ENCODE data around the gene SLC46A2. TPM values are rescaled to one million over a fixed set of nuclear protein-coding genes. Genes with fewer than 3 reads are reported as not detected.
A peak's percentile ranks its signal among the peaks of the same experiment; 100 is the strongest.

Gene SLC46A2
- total RNA-seq, 2 experiments from 2014 or later, result not detected

- Mint-ChIP-seq H3K36me3 (peaks cover 2% of the 10 kb centered on the region), H3K27me3 (no peaks in the 10 kb centered on the region), H3K27ac (no peak overlapping the region), H3K9me3 (no peaks in the 10 kb centered on the region), H3K4me1 (ENCODE audit: low read depth) (peaks cover 16% of the 10 kb centered on the region), H3K4me3 (no peak overlapping the region)
- no peak for DNase-seq
- ChIA-PET POLR2A (no interaction called here), CTCF (no interaction called here)
- intact Hi-C loops (cut with micrococcal nuclease), result no loop called here
Observed at GRCh38 chr9:112864982-112865381, 25.7 kb downstream of the SLC46A2 start.

- POLR2A ChIA-PET, result no interaction called here
- peaks cover 2% of the 10 kb centered on the region for H3K36me3 Mint-ChIP-seq
- H3K4me3 Mint-ChIP-seq, result no peak overlapping the region
- H3K9me3 Mint-ChIP-seq, result no peaks in the 10 kb centered on the region
- CTCF ChIA-PET, result no interaction called here
- no peaks in the 10 kb centered on the region for H3K27me3 Mint-ChIP-seq
- H3K27ac Mint-ChIP-seq, result no peak overlapping the region
- DNase-seq, result no peak
- intact Hi-C loops (cut with micrococcal nuclease), result no loop called here
- peaks cover 16% of the 10 kb centered on the region for H3K4me1 Mint-ChIP-seq (ENCODE audit: low read depth)
Observed at GRCh38 chr9:112864403-112864802, 26.3 kb downstream of the SLC46A2 start.

DNA sequence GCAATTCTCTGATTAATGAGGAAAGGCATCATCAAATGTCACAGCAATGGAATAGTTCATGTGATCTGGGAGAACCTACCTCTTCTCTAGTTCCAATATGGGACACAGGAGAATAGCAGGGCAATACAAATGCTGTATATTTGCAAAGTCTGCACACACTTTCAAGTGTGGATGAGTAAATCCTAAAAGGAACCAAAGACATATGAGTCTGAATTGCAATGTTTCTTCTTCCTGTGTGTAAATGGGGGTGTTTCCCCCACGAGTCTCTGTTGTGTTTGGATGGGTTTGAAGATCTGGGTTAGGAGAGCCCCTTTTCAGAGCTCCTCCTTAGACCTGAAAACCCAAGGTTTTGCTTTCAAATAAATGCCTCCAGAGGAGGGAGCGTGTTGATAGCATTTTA lies 26.9 kb downstream of the SLC46A2 start:
- intact Hi-C loops (cut with micrococcal nuclease), result no loop called here
- H3K36me3 Mint-ChIP-seq, result no peaks in the 10 kb centered on the region
- H3K27me3 Mint-ChIP-seq, result no peaks in the 10 kb centered on the region
- DNase-seq, result peak; percentile 14
- no peak overlapping the region for H3K4me3 Mint-ChIP-seq
- H3K27ac Mint-ChIP-seq, result no peak overlapping the region
- ChIA-PET POLR2A (no interaction called here), CTCF (no interaction called here)
- no peaks in the 10 kb centered on the region for H3K9me3 Mint-ChIP-seq
- H3K4me1 Mint-ChIP-seq (ENCODE audit: low read depth), result peaks cover 16% of the 10 kb centered on the region

DNA sequence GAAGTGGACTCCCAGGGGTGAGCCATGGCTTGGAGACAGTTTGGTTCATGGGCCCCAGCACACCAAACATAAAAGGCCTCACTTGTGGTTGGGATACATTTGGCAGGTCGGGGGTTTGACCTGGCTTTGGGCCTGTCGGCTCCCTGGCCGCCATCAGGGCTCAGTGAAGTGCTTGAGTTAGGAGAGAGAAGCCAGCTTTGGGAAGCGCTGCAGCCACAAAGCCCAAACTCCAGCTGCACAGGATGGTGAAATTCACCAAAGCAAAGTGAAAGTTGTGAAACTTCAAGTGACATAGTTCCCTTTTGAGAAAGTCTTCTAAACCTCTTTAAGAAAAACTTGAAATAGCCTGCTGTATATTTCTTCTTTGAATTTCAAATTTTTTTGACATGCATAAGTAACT lies 27.5 kb downstream of the SLC46A2 start:
- Mint-ChIP-seq H3K4me1 (ENCODE audit: low read depth) (peaks cover 16% of the 10 kb centered on the region), H3K9me3 (no peaks in the 10 kb centered on the region), H3K4me3 (no peak overlapping the region), H3K36me3 (no peaks in the 10 kb centered on the region), H3K27ac (no peak overlapping the region), H3K27me3 (no peaks in the 10 kb centered on the region)
- no peak for DNase-seq
- CTCF ChIA-PET, result no interaction called here
- intact Hi-C loops (cut with micrococcal nuclease), result no loop called here
- POLR2A ChIA-PET, result no interaction called here

- intact Hi-C loops (cut with micrococcal nuclease), result no loop called here
- DNase-seq, result no peak
- Mint-ChIP-seq H3K4me3 (no peak overlapping the region), H3K27ac (no peak overlapping the region), H3K36me3 (no peaks in the 10 kb centered on the region), H3K27me3 (no peaks in the 10 kb centered on the region), H3K4me1 (ENCODE audit: low read depth) (peaks cover 7% of the 10 kb centered on the region), H3K9me3 (no peaks in the 10 kb centered on the region)
- CTCF ChIA-PET, result interaction anchor here (0.5 to 0.6 kb wide), 2 partner anchors 9 to 404 kb away, joined by 3 to 5 read pairs; no protein-coding TSS in a partner anchor
- POLR2A ChIA-PET, result no interaction called here
Observed at GRCh38 chr9:112861638-112862555, 28.8 kb downstream of the SLC46A2 start.

GRCh38 chr9:112861155-112861554 lies 29.5 kb downstream of the SLC46A2 start:
- Mint-ChIP-seq H3K4me3 (no peak overlapping the region), H3K36me3 (no peaks in the 10 kb centered on the region), H3K4me1 (ENCODE audit: low read depth) (peaks cover 7% of the 10 kb centered on the region), H3K9me3 (no peaks in the 10 kb centered on the region), H3K27ac (no peak overlapping the region), H3K27me3 (no peaks in the 10 kb centered on the region)
- ChIA-PET POLR2A (no interaction called here), CTCF (interaction anchor here (0.5 to 1.4 kb wide), 3 partner anchors 9 to 405 kb away, joined by 3 to 5 read pairs (median 3); no protein-coding TSS in a partner anchor)
- intact Hi-C loops (cut with micrococcal nuclease), result no loop called here
- no peak for DNase-seq

GRCh38 chr9:112860451-112860850 lies 30.2 kb downstream of the SLC46A2 start:
- no peaks in the 10 kb centered on the region for H3K9me3 Mint-ChIP-seq
- no peak for DNase-seq
- peaks cover 7% of the 10 kb centered on the region for H3K4me1 Mint-ChIP-seq (ENCODE audit: low read depth)
- H3K36me3 Mint-ChIP-seq, result no peaks in the 10 kb centered on the region
- intact Hi-C loops (cut with micrococcal nuclease), result no loop called here
- no peak overlapping the region for H3K4me3 Mint-ChIP-seq
- H3K27ac Mint-ChIP-seq, result no peak overlapping the region
- H3K27me3 Mint-ChIP-seq, result no peaks in the 10 kb centered on the region
- ChIA-PET CTCF (interaction anchor here (0.6 to 1.4 kb wide), 2 partner anchors 43 to 274 kb away, joined by 3 read pairs; no protein-coding TSS in a partner anchor), POLR2A (no interaction called here)

GRCh38 chr9:112858625-112859147 lies 32.0 kb downstream of the SLC46A2 start:
- H3K4me3 Mint-ChIP-seq, result no peak overlapping the region
- no peaks in the 10 kb centered on the region for H3K27me3 Mint-ChIP-seq
- intact Hi-C loops (cut with micrococcal nuclease), result no loop called here
- H3K9me3 Mint-ChIP-seq, result no peaks in the 10 kb centered on the region
- DNase-seq, result no peak
- no peak overlapping the region for H3K27ac Mint-ChIP-seq
- ChIA-PET CTCF (no interaction called here), POLR2A (no interaction called here)
- H3K36me3 Mint-ChIP-seq, result peaks cover 1% of the 10 kb centered on the region
- H3K4me1 Mint-ChIP-seq (ENCODE audit: low read depth), result peaks cover 3% of the 10 kb centered on the region

DNA sequence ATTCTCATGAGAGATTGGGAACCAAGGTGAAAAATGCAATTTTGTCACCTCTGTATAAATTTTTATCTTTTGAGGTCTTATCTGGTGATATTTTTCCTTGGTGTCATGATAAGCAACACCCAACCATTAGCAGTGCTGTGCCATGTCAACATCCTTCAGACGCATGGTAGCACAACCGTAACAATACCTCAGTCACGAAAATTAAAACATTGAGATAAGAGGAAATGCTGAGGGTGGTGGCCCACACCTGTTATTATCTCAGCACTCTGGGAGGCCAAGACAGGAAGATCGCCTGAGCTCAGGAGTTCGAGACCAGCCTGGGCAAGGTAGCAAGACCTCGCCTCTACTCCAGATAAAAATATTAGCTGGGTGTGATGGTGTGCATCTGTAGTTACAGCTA lies 32.7 kb downstream of the SLC46A2 start:
- no peaks in the 10 kb centered on the region for H3K27me3 Mint-ChIP-seq
- ChIA-PET CTCF (interaction anchor here (0.7 kb wide), 1 partner anchor 9 kb away, joined by 3 read pairs; no protein-coding TSS in a partner anchor), POLR2A (no interaction called here)
- no peaks in the 10 kb centered on the region for H3K4me1 Mint-ChIP-seq (ENCODE audit: low read depth)
- H3K9me3 Mint-ChIP-seq, result no peaks in the 10 kb centered on the region
- intact Hi-C loops (cut with micrococcal nuclease), result no loop called here
- H3K27ac Mint-ChIP-seq, result no peak overlapping the region
- DNase-seq, result no peak
- H3K36me3 Mint-ChIP-seq, result peaks cover 4% of the 10 kb centered on the region
- H3K4me3 Mint-ChIP-seq, result no peak overlapping the region

DNA sequence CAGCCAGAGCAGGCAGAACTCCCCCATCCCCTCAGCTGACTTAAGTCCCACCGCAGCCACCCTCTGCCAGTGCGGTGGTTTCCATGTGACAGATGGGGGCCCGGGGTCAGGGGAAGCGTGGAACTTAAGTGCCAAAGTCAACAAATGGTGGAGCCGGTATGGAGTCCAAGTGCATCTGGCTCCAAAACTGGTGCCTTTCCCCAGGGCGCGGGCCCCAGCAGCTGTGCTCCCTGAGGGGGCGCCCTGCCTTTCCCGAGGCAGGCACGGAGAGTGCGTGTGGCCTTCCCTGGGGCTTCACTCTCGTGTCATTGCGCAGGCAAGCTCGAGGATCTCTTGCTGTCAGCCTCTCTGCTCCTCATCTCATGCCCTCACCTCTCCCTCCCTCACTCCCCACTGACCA lies 33.8 kb downstream of the SLC46A2 start:
- Mint-ChIP-seq H3K4me1 (ENCODE audit: low read depth) (no peaks in the 10 kb centered on the region), H3K9me3 (no peaks in the 10 kb centered on the region), H3K27ac (no peak overlapping the region), H3K36me3 (peaks cover 4% of the 10 kb centered on the region), H3K27me3 (no peaks in the 10 kb centered on the region), H3K4me3 (no peak overlapping the region)
- ChIA-PET CTCF (no interaction called here), POLR2A (no interaction called here)
- intact Hi-C loops (cut with micrococcal nuclease), result no loop called here
- no peak for DNase-seq

DNA sequence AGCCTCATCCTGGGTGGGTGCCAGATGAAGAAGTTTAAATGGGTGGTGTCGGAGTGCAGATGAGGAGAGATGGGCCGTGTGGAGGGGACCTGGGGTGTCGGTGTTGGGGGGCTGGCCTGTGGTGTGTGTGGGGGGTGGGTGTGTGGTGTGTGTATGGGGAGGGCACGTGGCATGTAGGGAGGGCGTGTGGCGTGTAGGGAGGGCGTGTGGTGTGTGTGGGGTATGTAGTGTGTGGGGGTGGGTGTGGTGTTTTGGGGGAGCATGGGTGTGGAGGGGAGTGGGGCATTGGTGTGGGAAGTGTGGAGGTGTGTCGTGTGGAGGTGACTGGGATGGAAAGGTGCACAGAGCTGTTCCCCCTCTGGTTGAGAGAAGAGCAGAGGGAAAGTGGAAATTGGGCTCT lies 34.5 kb downstream of the SLC46A2 start:
- no peak overlapping the region for H3K27ac Mint-ChIP-seq

DNA sequence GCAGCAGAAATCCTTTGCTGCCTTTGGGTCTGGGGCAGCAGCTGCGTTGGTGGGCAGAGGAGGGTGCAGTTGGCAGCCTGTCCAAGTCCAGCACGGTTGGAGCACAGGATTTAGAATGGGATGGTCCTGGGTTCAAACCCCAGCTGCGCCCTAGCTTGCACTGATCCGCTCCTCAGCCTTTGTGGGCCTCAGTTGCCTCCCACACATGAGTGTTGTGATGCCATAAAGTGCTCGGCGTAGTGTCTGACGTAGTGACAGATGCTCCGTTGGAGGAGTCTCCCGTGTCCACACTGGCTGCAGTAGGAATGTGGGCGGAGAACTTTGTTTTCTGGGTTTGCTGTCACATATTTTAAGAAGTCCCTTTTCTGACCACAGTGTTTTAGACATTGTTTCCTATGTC lies 36.0 kb downstream of the SLC46A2 start:
- no peak for DNase-seq
- Mint-ChIP-seq H3K4me1 (ENCODE audit: low read depth) (no peaks in the 10 kb centered on the region), H3K36me3 (peaks cover 7% of the 10 kb centered on the region), H3K27me3 (no peaks in the 10 kb centered on the region), H3K4me3 (no peak overlapping the region), H3K27ac (no peak overlapping the region), H3K9me3 (no peaks in the 10 kb centered on the region)
- intact Hi-C loops (cut with micrococcal nuclease), result no loop called here
- POLR2A ChIA-PET, result no interaction called here
- CTCF ChIA-PET, result interaction anchor here (1.3 kb wide), 1 partner anchor 10 kb away, joined by 4 read pairs; no protein-coding TSS in a partner anchor

More for the DNA sequence above, 34.5 kb downstream of the SLC46A2 start:
- Mint-ChIP-seq H3K9me3 (no peaks in the 10 kb centered on the region), H3K4me1 (ENCODE audit: low read depth) (no peaks in the 10 kb centered on the region), H3K4me3 (no peak overlapping the region), H3K36me3 (peaks cover 7% of the 10 kb centered on the region), H3K27me3 (no peaks in the 10 kb centered on the region)
- ChIA-PET CTCF (interaction anchor here (1.1 to 1.3 kb wide), 2 partner anchors 11 to 47 kb away, joined by 4 to 5 read pairs; no protein-coding TSS in a partner anchor), POLR2A (no interaction called here)
- intact Hi-C loops (cut with micrococcal nuclease), result no loop called here
- DNase-seq, result no peak

Data from activated CD4-positive, alpha-beta memory T cell treated with anti-CD3 and anti-CD28 coated beads for 36 hours (primary cell).